OCI-LY1 (cell line): Measurements from ENCODE around the gene SIRT6.

Experiments
- EZH2 ChIP-seq: fragments of 200-600 bp; sonication (generic), shearing (Covaris generic); IDR thresholded peaks from 2 replicates; pipeline ENCODE4 v1.8.0; 2017; ENCODE audit warnings: borderline replicate concordance, mixed run types, mild to moderate bottlenecking, antibody characterized with exemption, low read length, moderate library complexity, mixed read lengths
- TF ChIP-seq, protein P1 (sequence below): fragments of 200-600 bp; sonication (generic), shearing (Covaris generic); IDR thresholded peaks from 2 replicates; pipeline ENCODE4 v1.5.1; 2017; ENCODE audit warnings: mild to moderate bottlenecking, antibody characterized with exemption, low read length, moderate library complexity, mixed read lengths

GRCh38 chr19:4152241-4152998 is 29.9 kb downstream of the SIRT6 start:
- TF ChIP-seq, protein P1, sequence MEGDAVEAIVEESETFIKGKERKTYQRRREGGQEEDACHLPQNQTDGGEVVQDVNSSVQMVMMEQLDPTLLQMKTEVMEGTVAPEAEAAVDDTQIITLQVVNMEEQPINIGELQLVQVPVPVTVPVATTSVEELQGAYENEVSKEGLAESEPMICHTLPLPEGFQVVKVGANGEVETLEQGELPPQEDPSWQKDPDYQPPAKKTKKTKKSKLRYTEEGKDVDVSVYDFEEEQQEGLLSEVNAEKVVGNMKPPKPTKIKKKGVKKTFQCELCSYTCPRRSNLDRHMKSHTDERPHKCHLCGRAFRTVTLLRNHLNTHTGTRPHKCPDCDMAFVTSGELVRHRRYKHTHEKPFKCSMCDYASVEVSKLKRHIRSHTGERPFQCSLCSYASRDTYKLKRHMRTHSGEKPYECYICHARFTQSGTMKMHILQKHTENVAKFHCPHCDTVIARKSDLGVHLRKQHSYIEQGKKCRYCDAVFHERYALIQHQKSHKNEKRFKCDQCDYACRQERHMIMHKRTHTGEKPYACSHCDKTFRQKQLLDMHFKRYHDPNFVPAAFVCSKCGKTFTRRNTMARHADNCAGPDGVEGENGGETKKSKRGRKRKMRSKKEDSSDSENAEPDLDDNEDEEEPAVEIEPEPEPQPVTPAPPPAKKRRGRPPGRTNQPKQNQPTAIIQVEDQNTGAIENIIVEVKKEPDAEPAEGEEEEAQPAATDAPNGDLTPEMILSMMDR, result no peak
- no peak for TF ChIP-seq EZH2
